ENCODE results near the gene SUSD1.

- TF ChIP-seq CTCF (IDR thresholded peaks at IDR 0.05; ENCODE audit: borderline replicate concordance, extremely low read depth, low read length, poor library complexity, severe bottlenecking) (no peak), EZH2 (IDR thresholded peaks at IDR 0.05; ENCODE audit: borderline replicate concordance, low read depth, low read length, severe bottlenecking) (no peak)
Observed at GRCh38 chr9:112035166-112035826, 139.8 kb downstream of the SUSD1 start.

All from DND-41 (cell line).